ENCODE measurements around the gene PDE6G.

The PDE6G gene
- total RNA-seq = 0 to 2.3 (median 0) reads per million in 3 donors

DNA sequence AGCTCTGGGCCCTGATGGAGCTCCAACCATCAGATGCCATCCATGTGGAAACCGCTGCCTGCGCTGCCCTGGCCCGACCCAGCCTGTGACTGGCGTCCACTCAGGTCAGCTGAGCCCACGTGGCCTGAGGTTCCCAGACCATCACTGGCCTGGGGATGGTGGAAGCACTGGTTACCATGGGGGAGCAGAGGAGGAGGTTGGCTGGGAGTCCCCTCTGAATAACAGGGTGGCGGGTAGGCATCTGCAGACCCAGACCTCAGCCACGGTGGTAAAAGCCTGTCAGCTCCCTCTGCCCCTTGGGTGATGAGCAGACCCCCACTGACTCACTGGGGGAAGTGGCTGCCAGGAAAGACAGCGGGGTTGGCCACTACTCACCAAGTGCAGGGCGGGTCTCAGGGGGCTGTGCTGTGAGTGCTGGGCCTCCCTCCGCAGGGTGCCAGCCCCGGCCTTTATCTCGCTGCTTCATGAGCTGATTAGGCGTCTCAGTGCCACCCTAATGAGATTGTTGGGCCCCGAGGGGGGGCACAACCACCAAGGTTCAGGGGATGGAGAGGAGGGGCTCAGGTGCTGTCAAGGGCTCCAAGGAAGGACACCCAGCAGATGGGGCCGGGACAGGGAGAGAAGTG, at the start of gene PDE6G:
Gene PDE6G (minus strand): TSS at position 425 of the 626 bp plus-strand sequence. CDS start 3,237 bp downstream, outside the sequence.
- no peaks in the 10 kb centered on the region for H3K9me3 ChIP-seq (ENCODE audit: control insufficient read depth, low read length)
- no peak for DNase-seq
- no peak within 1 kb of the TSS for H3K4me3 ChIP-seq (ENCODE audit: insufficient read depth, low read depth, low read length, poor library complexity, severe bottlenecking)
- H3K4me1 ChIP-seq (ENCODE audit: control insufficient read depth, insufficient read depth, low read length, poor library complexity, severe bottlenecking) = peaks cover 8% of the 10 kb centered on the region
- H3K27me3 ChIP-seq (replicated peaks; ENCODE audit: control insufficient read depth, insufficient read depth, low read length, poor library complexity, severe bottlenecking) = peaks cover 3% of the 10 kb centered on the region
- H3K27ac ChIP-seq (ENCODE audit: insufficient read depth, low read length, poor library complexity, severe bottlenecking) = no peak within 1 kb of the TSS
- no peaks in the 10 kb centered on the region for H3K36me3 ChIP-seq (ENCODE audit: control insufficient read depth, insufficient read depth, low read length)

DNA sequence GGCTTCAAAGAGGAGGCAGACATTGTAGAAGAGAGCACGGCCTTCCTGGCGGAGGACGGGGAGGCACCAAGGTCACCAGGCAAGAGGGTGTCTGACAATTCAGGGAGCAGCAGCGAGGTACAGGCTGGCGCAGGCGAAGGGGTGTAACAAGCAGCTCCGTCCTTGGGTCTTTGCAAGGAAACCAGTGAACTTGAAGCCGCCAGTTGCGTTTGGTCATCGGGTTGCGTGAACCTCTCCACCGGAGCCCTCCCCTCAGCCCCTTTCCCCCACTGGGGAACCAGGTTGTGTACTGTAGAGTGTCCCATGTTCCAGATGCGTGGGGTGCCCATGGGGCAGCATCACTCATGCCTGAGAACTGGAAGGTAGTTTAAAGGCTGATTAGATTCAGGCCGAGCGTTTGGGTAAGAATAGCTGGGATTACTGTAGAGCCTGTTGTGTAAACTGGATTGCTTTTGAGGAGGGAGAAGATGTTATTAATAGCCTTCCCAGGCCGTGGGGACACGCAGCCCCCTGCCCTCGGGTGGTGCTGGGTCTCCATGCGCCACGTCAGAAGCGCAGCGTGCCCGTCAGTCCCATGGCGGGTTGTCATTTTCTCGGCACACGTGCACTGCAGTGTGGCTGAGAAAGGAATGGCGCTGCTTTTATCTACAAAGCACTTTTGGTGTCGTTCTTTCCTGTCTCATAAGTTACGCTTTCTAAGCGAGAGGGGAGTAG, 49.3 kb upstream of the PDE6G start:
- H3K27me3 ChIP-seq (replicated peaks; ENCODE audit: control insufficient read depth, insufficient read depth, low read length, poor library complexity, severe bottlenecking) = no peaks in the 10 kb centered on the region
- no peak overlapping the region for H3K27ac ChIP-seq (ENCODE audit: insufficient read depth, low read length, poor library complexity, severe bottlenecking)
- no peaks in the 10 kb centered on the region for H3K9me3 ChIP-seq (ENCODE audit: control insufficient read depth, low read length)
- H3K36me3 ChIP-seq (ENCODE audit: control insufficient read depth, insufficient read depth, low read length) = peaks cover 28% of the 10 kb centered on the region
- peaks cover 30% of the 10 kb centered on the region for H3K4me1 ChIP-seq (ENCODE audit: control insufficient read depth, insufficient read depth, low read length, poor library complexity, severe bottlenecking)
- H3K4me3 ChIP-seq (ENCODE audit: insufficient read depth, low read depth, low read length, poor library complexity, severe bottlenecking) = no peak overlapping the region
- no peak for DNase-seq

DNA sequence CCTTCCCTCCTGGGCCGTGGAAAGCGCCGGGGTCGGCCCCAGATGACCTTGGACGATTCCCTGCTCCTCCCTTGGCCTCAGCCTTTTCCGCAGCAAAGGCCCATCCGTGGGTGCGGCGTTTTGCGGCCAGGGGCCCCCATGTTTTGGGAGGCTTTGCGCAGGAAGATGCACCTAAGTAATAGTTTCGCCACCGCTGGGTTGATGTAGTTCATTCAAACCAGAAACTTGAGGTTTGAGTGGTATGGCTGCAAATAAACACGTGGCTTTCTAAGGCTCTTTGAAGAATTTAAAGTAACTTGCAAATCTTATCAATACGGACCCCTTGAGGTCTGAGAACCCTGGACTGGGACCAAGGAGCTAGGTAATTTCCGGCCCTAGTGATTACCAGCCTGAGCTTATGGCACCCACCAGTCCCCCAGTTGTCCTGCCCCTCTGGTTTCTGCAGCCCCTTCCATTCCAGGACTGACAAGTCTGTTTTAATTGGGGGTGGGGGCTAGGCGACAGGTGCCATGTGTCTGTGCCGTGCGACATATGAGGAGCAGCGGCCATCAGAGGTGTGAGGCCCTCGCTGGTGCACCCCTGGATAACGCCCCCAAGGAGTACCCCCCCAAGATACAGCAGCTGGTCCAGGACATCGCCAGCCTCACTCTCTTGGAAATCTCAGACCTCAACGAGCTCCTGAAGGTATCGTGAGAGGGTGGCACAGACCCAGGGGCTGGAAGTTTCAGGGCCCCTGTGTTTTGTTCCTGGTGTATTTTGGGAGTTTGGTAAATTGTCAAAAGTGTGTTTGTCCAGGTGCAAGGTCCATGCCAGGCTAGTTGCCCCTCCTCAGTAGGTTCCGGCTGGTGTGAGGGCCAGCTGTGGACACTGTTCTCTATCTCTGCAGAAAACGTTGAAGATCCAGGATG, 47.7 kb upstream of the PDE6G start:
- H3K9me3 ChIP-seq (ENCODE audit: control insufficient read depth, low read length) = no peaks in the 10 kb centered on the region
- peak overlapping the region; percentile 85 for H3K4me3 ChIP-seq (ENCODE audit: insufficient read depth, low read depth, low read length, poor library complexity, severe bottlenecking)
- peaks cover 30% of the 10 kb centered on the region for H3K36me3 ChIP-seq (ENCODE audit: control insufficient read depth, insufficient read depth, low read length)
- no peak for DNase-seq
- H3K27ac ChIP-seq (ENCODE audit: insufficient read depth, low read length, poor library complexity, severe bottlenecking) = peak overlapping the region; percentile 89
- H3K27me3 ChIP-seq (replicated peaks; ENCODE audit: control insufficient read depth, insufficient read depth, low read length, poor library complexity, severe bottlenecking) = no peaks in the 10 kb centered on the region
- H3K4me1 ChIP-seq (ENCODE audit: control insufficient read depth, insufficient read depth, low read length, poor library complexity, severe bottlenecking) = peaks cover 27% of the 10 kb centered on the region

GRCh38 chr17:81702934-81703746, 46.8 kb upstream of the PDE6G start, which contains the start of gene MRPL12:
MRPL12 (plus strand) TSS chr17:81703367; CDS start chr17:81703502, 135 bp downstream.
- peaks cover 35% of the 10 kb centered on the region for H3K36me3 ChIP-seq (ENCODE audit: control insufficient read depth, insufficient read depth, low read length)
- peaks cover 27% of the 10 kb centered on the region for H3K4me1 ChIP-seq (ENCODE audit: control insufficient read depth, insufficient read depth, low read length, poor library complexity, severe bottlenecking)
- peak within 1 kb of the TSS; percentile 89 for H3K27ac ChIP-seq (ENCODE audit: insufficient read depth, low read length, poor library complexity, severe bottlenecking)
- peak within 1 kb of the TSS; percentile 85 for H3K4me3 ChIP-seq (ENCODE audit: insufficient read depth, low read depth, low read length, poor library complexity, severe bottlenecking)
- H3K27me3 ChIP-seq (replicated peaks; ENCODE audit: control insufficient read depth, insufficient read depth, low read length, poor library complexity, severe bottlenecking) = no peaks in the 10 kb centered on the region
- no peaks in the 10 kb centered on the region for H3K9me3 ChIP-seq (ENCODE audit: control insufficient read depth, low read length)
- DNase-seq = peak; percentile 78 to 84 (median 79)

GRCh38 chr17:81701288-81702071, 45.1 kb upstream of the PDE6G start:
- Histone ChIP-seq H3K36me3 (ENCODE audit: control insufficient read depth, insufficient read depth, low read length) (peaks cover 40% of the 10 kb centered on the region), H3K27ac (ENCODE audit: insufficient read depth, low read length, poor library complexity, severe bottlenecking) (peak overlapping the region; percentile 46), H3K4me3 (ENCODE audit: insufficient read depth, low read depth, low read length, poor library complexity, severe bottlenecking) (no peak overlapping the region), H3K9me3 (ENCODE audit: control insufficient read depth, low read length) (no peaks in the 10 kb centered on the region), H3K27me3 (replicated peaks; ENCODE audit: control insufficient read depth, insufficient read depth, low read length, poor library complexity, severe bottlenecking) (no peaks in the 10 kb centered on the region), H3K4me1 (ENCODE audit: control insufficient read depth, insufficient read depth, low read length, poor library complexity, severe bottlenecking) (peaks cover 27% of the 10 kb centered on the region)
- DNase-seq = no peak

DNA sequence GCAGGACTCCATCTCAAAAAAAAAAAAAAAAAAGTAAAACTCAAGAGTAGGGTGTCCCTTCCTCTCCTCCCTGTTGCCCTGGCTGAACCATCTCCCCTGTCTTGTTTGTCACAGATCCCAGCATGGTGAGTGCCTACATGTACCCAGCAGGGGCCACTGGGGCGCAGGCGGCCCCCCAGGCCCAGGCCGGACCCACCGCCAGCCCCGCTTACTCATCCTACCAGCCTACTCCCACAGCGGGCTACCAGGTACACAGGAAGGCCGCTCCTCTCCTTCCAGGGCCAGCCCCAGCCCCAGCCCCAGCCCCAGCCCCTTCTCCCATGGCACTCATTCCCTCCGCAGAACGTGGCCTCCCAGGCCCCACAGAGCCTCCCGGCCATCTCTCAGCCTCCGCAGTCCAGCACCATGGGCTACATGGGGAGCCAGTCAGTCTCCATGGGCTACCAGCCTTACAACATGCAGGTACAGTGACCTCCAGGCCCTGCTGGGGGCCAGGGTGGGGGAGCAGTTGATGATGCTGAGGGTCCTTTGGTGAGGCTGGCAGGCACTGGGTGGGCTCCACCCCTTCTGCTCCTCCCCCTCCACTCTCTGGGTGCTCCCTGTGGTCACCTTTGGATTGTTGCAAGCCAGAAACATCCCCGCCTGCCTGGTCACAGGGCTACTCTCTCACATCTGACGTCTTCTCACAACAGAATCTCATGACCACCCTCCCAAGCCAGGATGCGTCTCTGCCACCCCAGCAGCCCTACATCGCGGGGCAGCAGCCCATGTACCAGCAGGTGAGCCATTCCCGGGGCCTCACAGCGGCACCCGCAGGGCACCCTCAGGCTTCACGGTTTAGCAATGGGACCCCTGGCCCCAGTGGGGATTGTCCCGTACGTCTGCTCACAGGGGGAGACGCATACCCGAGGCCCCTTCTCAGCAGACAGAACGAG, 44.3 kb upstream of the PDE6G start:
- no peaks in the 10 kb centered on the region for H3K27me3 ChIP-seq (replicated peaks; ENCODE audit: control insufficient read depth, insufficient read depth, low read length, poor library complexity, severe bottlenecking)
- no peaks in the 10 kb centered on the region for H3K9me3 ChIP-seq (ENCODE audit: control insufficient read depth, low read length)
- peaks cover 27% of the 10 kb centered on the region for H3K4me1 ChIP-seq (ENCODE audit: control insufficient read depth, insufficient read depth, low read length, poor library complexity, severe bottlenecking)
- no peak overlapping the region for H3K27ac ChIP-seq (ENCODE audit: insufficient read depth, low read length, poor library complexity, severe bottlenecking)
- no peak for DNase-seq
- peaks cover 41% of the 10 kb centered on the region for H3K36me3 ChIP-seq (ENCODE audit: control insufficient read depth, insufficient read depth, low read length)
- no peak overlapping the region for H3K4me3 ChIP-seq (ENCODE audit: insufficient read depth, low read depth, low read length, poor library complexity, severe bottlenecking)

DNA sequence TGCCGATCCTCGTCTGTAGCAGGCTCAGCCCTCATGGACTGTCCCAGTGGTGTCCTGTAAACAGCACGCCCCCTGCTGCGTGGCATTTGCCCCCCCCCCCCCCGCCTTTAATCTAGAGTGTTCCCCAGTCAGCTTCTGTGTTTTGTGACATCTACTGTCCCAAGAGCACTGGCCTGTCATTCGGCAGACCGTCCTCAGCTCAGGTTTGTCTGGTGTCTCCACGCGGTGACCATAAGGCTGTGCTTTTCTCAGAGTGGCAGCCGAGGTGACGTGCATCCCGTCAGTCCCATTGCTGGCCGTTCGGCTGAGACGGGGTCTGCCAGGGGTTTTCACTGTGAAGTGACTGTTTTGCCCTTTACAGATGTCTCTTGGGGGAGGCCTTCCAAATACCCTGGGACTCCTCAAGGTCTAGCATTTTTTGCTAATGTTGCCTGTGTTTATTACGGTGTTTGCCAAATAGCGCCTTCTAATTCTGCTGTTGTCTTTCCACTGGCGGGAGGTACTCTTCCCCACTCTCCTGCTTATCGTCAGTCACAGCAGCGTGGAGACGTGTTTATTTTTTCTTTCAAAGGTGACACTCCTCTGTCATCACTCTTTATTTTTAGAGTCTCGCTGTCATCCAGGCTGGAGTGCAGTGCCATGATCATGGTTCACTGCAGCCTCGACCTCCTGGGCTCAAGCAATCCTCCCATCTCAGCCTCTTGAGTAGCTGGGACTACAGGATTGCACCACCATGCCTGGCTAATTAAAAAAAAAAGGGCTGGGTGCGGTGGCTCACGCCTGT, 41.1 kb upstream of the PDE6G start:
- Histone ChIP-seq H3K4me1 (ENCODE audit: control insufficient read depth, insufficient read depth, low read length, poor library complexity, severe bottlenecking) (peaks cover 15% of the 10 kb centered on the region), H3K27me3 (replicated peaks; ENCODE audit: control insufficient read depth, insufficient read depth, low read length, poor library complexity, severe bottlenecking) (no peaks in the 10 kb centered on the region), H3K27ac (ENCODE audit: insufficient read depth, low read length, poor library complexity, severe bottlenecking) (no peak overlapping the region), H3K36me3 (ENCODE audit: control insufficient read depth, insufficient read depth, low read length) (peaks cover 69% of the 10 kb centered on the region), H3K9me3 (ENCODE audit: control insufficient read depth, low read length) (no peaks in the 10 kb centered on the region), H3K4me3 (ENCODE audit: insufficient read depth, low read depth, low read length, poor library complexity, severe bottlenecking) (no peak overlapping the region)
- DNase-seq = no peak
